Measurements from ENCODE around the gene POU2F3.

Gene POU2F3

DNA sequence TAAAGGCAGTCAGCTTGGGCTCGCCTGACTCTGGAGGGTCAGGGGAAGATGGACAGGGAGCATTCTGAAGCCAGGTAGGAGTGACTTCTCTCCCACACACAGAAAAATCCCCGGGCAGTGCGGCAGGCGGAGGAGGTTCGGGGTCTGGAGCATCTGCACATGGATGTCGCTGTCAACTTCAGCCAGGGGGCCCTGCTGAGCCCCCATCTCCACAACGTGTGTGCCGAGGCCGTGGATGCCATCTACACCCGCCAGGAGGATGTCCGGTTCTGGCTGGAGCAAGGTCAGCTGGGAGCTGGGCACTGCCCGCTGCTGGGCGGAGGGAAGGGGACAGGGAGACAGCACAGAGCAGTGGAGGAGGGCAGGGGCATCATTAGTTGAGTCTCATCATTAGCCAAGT is 13.2 kb upstream of the POU2F3 start:
- DNase-seq (ENCODE audit: low read depth), result no peak

GRCh38 chr11:120227228-120227852 is 12.6 kb upstream of the POU2F3 start:
- no peak for DNase-seq (ENCODE audit: low read depth)

DNA sequence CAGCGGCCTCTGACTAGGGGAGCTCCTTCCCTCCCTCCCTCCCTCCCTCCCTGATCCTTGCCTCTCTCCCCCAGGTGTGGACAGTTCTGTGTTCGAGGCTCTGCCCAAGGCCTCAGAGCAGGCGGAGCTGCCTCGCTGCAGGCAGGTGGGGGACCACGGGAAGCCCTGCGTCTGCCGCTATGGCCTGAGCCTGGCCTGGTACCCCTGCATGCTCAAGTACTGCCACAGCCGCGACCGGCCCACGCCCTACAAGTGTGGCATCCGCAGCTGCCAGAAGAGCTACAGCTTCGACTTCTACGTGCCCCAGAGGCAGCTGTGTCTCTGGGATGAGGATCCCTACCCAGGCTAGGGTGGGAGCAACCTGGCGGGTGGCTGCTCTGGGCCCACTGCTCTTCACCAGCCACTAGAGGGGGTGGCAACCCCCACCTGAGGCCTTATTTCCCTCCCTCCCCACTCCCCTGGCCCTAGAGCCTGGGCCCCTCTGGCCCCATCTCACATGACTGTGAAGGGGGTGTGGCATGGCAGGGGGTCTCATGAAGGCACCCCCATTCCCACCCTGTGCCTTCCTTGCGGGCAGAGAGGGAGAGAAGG is 11.1 kb upstream of the POU2F3 start:
- DNase-seq (ENCODE audit: low read depth), result no peak

DNA sequence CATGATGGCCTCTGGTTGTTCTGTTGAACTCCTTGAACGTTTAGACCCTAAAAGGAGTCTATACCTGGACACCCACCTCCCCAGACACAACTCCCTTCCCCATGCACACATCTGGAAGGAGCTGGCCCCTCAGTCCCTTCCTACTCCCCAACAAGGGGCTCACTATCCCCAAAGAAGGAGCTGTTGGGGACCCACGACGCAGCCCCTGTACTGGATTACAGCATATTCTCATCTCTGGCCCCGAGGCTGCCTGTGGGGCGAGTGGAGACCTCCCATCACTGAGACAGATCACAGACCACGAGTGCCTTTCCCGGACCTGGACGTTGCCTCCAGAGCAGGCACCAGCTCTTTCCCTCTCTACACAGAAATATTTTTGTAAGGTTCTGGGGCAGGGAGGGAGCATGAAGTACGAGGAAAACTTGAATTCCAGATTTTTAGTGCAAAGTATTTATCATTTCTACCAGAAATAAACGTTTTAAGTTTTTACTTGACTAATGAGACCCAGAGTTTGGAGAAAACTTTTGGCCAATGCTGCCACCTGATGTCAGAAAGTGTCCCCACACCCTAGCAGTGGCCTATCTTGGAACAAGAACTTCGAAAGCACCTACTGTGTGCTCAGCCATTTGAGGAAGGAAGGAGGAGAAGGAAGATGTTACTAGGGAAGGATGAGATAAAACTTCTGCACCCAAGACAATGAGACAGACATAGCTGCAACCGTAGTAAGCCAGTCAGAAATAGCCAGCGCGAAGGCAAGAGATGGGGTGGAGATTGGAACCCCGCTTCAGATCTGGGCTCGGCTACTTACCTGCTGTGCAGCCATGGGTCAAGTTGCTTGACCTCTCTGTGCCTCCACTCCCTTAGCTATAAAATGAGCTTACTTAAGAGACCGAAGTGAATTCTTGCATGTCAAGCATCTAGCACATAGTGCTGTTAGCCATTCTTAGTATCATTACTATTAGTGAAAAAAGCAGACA is 10.2 kb upstream of the POU2F3 start:
- DNase-seq (ENCODE audit: low read depth), result no peak

DNA sequence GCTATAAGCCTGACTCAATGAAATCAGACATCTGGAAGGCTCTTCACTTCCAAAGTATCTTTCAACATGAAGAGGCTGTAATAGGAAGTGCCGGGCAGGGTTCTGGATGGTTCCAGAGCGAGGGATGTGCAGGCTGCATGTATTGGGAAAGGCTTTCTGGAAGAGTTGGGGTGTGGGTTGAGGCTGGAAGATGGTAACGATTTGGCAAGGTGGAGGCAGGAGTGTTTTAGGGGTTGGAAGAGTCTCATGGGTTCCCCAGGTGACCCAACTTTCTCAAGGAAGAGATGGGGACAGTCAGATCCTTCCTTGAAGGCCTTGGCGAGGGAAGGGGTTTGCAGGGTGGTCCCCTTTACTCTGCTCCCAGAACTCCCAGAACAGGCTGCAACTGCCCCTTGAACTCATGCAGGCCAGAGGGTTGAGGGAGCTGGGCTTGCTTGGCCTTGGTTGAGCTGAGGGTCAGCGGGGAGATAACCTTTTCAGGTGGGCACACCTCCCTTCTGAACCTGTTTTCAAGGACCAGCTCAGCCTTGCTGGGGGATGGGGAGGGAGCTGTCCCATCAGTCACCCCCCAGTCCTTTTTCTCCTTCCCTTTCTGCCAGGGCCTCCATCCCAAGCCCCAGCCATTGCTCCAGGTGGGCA is 9.4 kb upstream of the POU2F3 start:
- DNase-seq (ENCODE audit: low read depth), result no peak

- DNase-seq (ENCODE audit: low read depth), result no peak
Observed at GRCh38 chr11:120231963-120232362, 8.0 kb upstream of the POU2F3 start.

GRCh38 chr11:120233207-120233803 is 6.6 kb upstream of the POU2F3 start:
- DNase-seq (ENCODE audit: low read depth), result no peak

- no peak for DNase-seq (ENCODE audit: low read depth)
Observed at GRCh38 chr11:120235024-120235628, 4.8 kb upstream of the POU2F3 start.

DNA sequence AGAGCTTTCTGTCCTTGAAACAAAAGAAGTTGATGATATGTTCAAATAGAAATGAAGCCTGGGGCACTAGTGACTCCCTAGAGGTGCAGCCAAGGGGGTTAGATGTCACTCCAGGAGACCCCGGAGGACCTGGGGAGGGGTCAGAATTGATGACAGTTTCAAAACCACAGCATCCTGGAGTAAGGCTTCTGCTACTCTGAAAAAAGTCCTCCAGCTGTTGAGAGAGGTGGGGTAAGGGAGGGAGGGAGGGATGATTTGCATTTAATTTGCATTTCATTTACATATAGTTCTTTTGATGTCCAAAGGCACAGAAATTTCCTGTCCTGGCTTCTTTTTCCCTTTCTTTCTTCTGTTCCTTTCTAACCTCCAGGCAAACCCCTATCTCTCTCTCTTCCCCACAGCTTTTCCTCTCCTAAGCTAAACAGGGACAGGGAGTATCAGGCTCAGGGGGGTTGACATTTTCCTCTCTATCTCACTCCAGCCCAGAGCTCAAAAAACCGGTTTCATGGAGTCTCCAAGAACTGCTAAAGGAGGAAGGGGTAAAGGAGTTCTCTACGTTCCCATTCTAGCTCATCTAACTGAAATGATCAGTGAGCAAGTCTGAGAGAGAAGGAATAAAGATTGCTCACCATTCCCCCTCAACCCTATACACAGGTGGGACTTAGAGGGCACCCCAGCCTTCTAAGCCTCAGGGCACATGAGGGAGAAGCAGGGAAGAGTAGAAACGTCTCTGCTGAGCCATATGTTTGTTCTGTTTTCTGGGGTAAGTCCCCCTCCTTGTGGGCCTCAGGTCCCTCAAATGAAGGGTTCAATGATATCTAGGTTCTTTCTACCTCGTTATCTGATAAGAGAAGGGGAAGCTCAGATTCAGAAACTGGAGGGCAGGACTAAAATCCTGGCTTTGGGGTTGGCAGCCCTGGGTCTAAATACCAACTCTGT is 3.5 kb upstream of the POU2F3 start:
- DNase-seq (ENCODE audit: low read depth), result no peak

DNA sequence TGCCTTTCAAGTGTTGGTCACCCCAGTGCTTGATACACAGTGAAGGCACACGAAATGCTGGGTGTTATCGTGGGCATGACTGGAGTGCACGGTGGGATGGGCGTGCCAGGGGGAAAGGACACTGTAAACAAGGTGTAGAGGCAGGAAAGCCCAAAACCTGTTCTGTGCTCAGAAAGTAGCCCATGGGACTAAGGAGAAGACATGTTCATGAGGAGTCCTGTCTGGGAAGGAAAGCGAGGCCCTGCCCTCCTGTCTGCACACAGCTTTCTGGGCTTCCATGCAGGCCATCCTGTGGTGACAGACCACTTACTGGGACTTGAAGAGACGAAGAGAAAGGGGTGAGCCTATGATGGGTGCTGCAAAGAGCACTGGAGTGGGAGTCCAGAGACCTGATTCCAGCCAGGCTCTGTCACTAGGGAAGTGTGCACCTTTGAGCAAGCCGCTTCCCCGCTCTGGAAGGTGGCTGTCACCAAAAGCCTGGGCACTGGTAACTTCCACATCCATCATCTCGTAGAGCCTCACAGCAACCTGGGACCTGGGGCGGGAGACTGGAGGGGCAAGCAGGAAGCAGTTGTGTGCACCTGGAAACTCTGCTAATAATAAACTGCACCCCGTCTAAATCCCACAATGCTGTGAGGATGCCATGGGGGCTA is 846 bp upstream of the POU2F3 start:
- DNase-seq (ENCODE audit: low read depth), result no peak

- DNase-seq (ENCODE audit: low read depth), result no peak
Observed at GRCh38 chr11:120240866-120241265, 926 bp downstream of the POU2F3 start.

GRCh38 chr11:120241277-120241676 is 1.3 kb downstream of the POU2F3 start:
- no peak for DNase-seq (ENCODE audit: low read depth)

- no peak for DNase-seq (ENCODE audit: low read depth)
Observed at GRCh38 chr11:120243221-120243620, 3.3 kb downstream of the POU2F3 start.

DNA sequence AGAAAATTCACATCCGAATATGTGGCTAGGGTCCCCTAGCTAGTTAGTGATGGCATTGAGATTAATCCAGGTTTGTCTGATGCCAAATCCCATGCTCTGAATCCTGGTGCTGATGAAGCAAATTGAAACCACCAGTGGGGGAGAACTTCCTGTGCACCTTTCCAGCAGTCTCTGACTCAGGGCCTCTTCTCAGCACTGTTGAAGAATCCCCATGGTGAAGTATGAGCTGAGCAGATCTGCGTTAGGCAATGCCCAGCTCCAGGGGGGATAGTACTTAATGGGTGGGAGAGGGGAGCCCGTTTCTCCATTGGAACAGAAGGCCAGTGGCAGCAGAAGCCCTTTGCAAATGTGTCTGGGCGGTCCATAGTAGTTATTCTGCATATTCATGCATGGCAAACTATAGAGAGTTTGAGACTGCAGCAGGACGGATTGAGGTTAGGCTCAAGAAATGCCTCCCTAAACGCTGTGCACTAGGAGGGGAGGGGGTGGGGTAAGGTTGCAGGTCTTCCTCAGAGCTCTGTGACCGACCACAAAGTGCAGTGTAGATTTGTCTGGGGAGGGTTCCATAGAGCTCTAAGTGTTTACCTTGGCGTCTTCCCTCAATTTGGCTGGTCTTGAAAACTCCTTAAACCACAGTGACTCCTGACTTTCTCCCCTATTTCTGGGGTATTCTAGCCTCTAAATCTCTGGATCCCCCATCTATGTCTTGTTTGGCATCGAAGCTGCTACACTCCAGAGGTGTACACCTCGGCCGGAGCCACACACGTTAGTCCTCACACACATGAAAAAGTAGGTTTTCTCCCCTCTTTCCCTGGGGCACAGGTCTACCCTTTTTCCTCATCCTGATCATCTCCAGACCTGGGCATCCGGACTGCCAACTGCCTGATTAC is 4.8 kb downstream of the POU2F3 start:
- DNase-seq (ENCODE audit: low read depth), result no peak

- no peak for DNase-seq (ENCODE audit: low read depth)
Observed at GRCh38 chr11:120245434-120245833, 5.5 kb downstream of the POU2F3 start.

- peak; percentile 42 for DNase-seq (ENCODE audit: low read depth)
Observed at GRCh38 chr11:120248551-120249278, 8.8 kb downstream of the POU2F3 start.

GRCh38 chr11:120249279-120250262 is 9.6 kb downstream of the POU2F3 start:
- DNase-seq (ENCODE audit: low read depth), result no peak

Data from HS-5 (cell line).